Peyer's patch (tissue), 4 donors: ENCODE data around the gene HRG. TPM values are rescaled to one million over a fixed set of nuclear protein-coding genes. Genes with fewer than 3 reads are reported as not detected.
"Not testable (repeated sequence)": the region's sequence is repeated elsewhere in the genome, so short reads cannot be mapped to it uniquely, and the experiment has no call there.

ENCODE experiments used
- DNase-seq, 3 donors: peaks; one replicate each; pipeline ENCODE4 v3.0.0-alpha.2; 2017 to 2019
- H3K27ac ChIP-seq, 4 donors: fragments of 200-600 bp; sonication (generic); one replicate each; pipeline ENCODE4 v1.5.1; 2016 to 2019
- H3K27me3 ChIP-seq, 2 donors: fragments of 200-600 bp; sonication (generic); one replicate each; pipeline ENCODE4 v1.5.1; 2019
- H3K36me3 ChIP-seq, 3 donors: fragments of 200-600 bp; sonication (generic); one replicate each; pipeline ENCODE4 v1.5.1; 2016 to 2019
- H3K4me1 ChIP-seq, 4 donors: fragments of 200-600 bp; sonication (generic); one replicate each; pipeline ENCODE4 v1.5.1; 2016 to 2019
- H3K4me3 ChIP-seq, 4 donors: fragments of 200-600 bp; sonication (generic); 1 replicate in 3 of 4; 2 replicates in 1 of 4; pipeline ENCODE4 v1.5.1; 2016 to 2019; ENCODE audit warnings: mild to moderate bottlenecking in 1 of 4
- H3K9me3 ChIP-seq, 4 donors: fragments of 200-600 bp; sonication (generic); one replicate each; pipeline ENCODE4 v1.5.1; 2016 to 2019; ENCODE audit warnings: mild to moderate bottlenecking in 1 of 4
- CTCF ChIP-seq, 6 experiments: fragments of 450-650 bp in 4 of 6; fragments of 200-600 bp in 2 of 6; sonication (generic) in 1 of 6; IDR thresholded peaks; one replicate each; pipeline ENCODE4 v1.5.1; 2017 to 2019; ENCODE audit warnings: antibody characterized with exemption in 6 of 6, mild to moderate bottlenecking in 3 of 6, moderate library complexity in 1 of 6
- POLR2A ChIP-seq, 2 donors: fragments of 450-650 bp; IDR thresholded peaks; one replicate each; pipeline ENCODE4 v1.5.1; 2017; ENCODE audit warnings: antibody characterized with exemption in 2 of 2, mild to moderate bottlenecking in 2 of 2, moderate library complexity in 2 of 2
- total RNA-seq, 4 donors: library from RNA; depleted of rRNA; stranded (reverse); fragments of >200 nt; gene quantifications; one replicate each; pipeline ENCODE4 v1.1.0, GENCODE V29; 2016

Gene HRG
- total RNA-seq, 4 donors from 2014 or later, result not detected

- TF ChIP-seq POLR2A (IDR thresholded peaks at IDR 0.05) (no peak), CTCF (IDR thresholded peaks at IDR 0.05) (no peak)
- DNase-seq, result no peak
Measured at GRCh38 chr3:186683979-186684378, 18.2 kb downstream of the HRG start.

GRCh38 chr3:186686475-186686874 lies 20.7 kb downstream of the HRG start:
- not testable (repeated sequence) for DNase-seq, H3K27ac ChIP-seq, H3K4me3 ChIP-seq

More at GRCh38 chr3:186683979-186684378, 18.2 kb downstream of the HRG start:
- Histone ChIP-seq H3K27me3 (no peaks in the 10 kb centered on the region), H3K27ac (no peak overlapping the region), H3K4me3 (no peak overlapping the region), H3K9me3 (peaks cover 0 to 6% (median 0%) of the 10 kb centered on the region in 4 donors), H3K36me3 (no peaks in the 10 kb centered on the region), H3K4me1 (no peaks in the 10 kb centered on the region)

GRCh38 chr3:186687120-186687651 lies 21.4 kb downstream of the HRG start:
- no peaks in the 10 kb centered on the region for H3K4me1 ChIP-seq
- no peaks in the 10 kb centered on the region for H3K27me3 ChIP-seq
- no peak for TF ChIP-seq POLR2A (IDR thresholded peaks at IDR 0.05)
- no peak for TF ChIP-seq CTCF (IDR thresholded peaks at IDR 0.05)
- no peak overlapping the region for H3K27ac ChIP-seq
- no peak for DNase-seq
- no peak overlapping the region for H3K4me3 ChIP-seq
- H3K36me3 ChIP-seq, result no peaks in the 10 kb centered on the region
- peaks cover 0 to 6% (median 0%) of the 10 kb centered on the region in 4 donors for H3K9me3 ChIP-seq

More at GRCh38 chr3:186686475-186686874, 20.7 kb downstream of the HRG start:
- not testable (repeated sequence) for H3K9me3 ChIP-seq, H3K4me1 ChIP-seq, H3K36me3 ChIP-seq, H3K27me3 ChIP-seq

- H3K9me3 ChIP-seq, H3K36me3 ChIP-seq, H3K4me1 ChIP-seq, H3K4me3 ChIP-seq, H3K27me3 ChIP-seq, H3K27ac ChIP-seq, DNase-seq: not testable (repeated sequence)
Measured at GRCh38 chr3:186690304-186690703, 24.5 kb downstream of the HRG start.

GRCh38 chr3:186691676-186692075 lies 25.9 kb downstream of the HRG start:
- TF ChIP-seq CTCF (IDR thresholded peaks at IDR 0.05) (no peak), POLR2A (IDR thresholded peaks at IDR 0.05) (no peak)
- no peak overlapping the region for H3K4me3 ChIP-seq
- no peaks in the 10 kb centered on the region for H3K4me1 ChIP-seq
- no peak overlapping the region for H3K27ac ChIP-seq
- H3K27me3 ChIP-seq, result no peaks in the 10 kb centered on the region
- no peak for DNase-seq
- H3K36me3 ChIP-seq, result no peaks in the 10 kb centered on the region
- H3K9me3 ChIP-seq, result no peaks in the 10 kb centered on the region

- H3K4me1 ChIP-seq, result no peaks in the 10 kb centered on the region
- no peak overlapping the region for H3K4me3 ChIP-seq
- no peaks in the 10 kb centered on the region for H3K9me3 ChIP-seq
- H3K27me3 ChIP-seq, result no peaks in the 10 kb centered on the region
- no peaks in the 10 kb centered on the region for H3K36me3 ChIP-seq
- TF ChIP-seq POLR2A (IDR thresholded peaks at IDR 0.05), result no peak
- no peak for TF ChIP-seq CTCF (IDR thresholded peaks at IDR 0.05)
- H3K27ac ChIP-seq, result no peak overlapping the region
- DNase-seq, result no peak
Measured at GRCh38 chr3:186693843-186694242, 28.0 kb downstream of the HRG start.
